ENCODE data around the gene ITM2C.

ITM2C gene

GRCh38 chr2:230925443-230925878 is 60.7 kb downstream of the ITM2C start:
- ATAC-seq (replicated peaks; ENCODE audit: extremely low read depth, poor library complexity, severe bottlenecking) = peak; percentile 11
- no peak for DNase-seq (ENCODE audit: low spot score in 2 of 2)
- peak overlapping the region; percentile 86 for H3K27ac Mint-ChIP-seq (ENCODE audit: low read depth)
- peaks cover 5% of the 10 kb centered on the region for H3K36me3 Mint-ChIP-seq (ENCODE audit: insufficient read depth)
- no peaks in the 10 kb centered on the region for H3K9me3 Mint-ChIP-seq
- peaks cover 29% of the 10 kb centered on the region for H3K27me3 Mint-ChIP-seq
- H3K4me1 Mint-ChIP-seq = peaks cover 42% of the 10 kb centered on the region
- H3K4me3 Mint-ChIP-seq = peak overlapping the region; percentile 87

GRCh38 chr2:230925879-230926765 is 61.4 kb downstream of the ITM2C start:
- H3K9me3 Mint-ChIP-seq = no peaks in the 10 kb centered on the region
- H3K4me3 Mint-ChIP-seq = no peak overlapping the region
- H3K27me3 Mint-ChIP-seq = peaks cover 22% of the 10 kb centered on the region
- ATAC-seq (replicated peaks; ENCODE audit: extremely low read depth, poor library complexity, severe bottlenecking) (no peak), DNase-seq (ENCODE audit: low spot score in 2 of 2) (no peak)
- H3K4me1 Mint-ChIP-seq = peaks cover 46% of the 10 kb centered on the region
- no peak overlapping the region for H3K27ac Mint-ChIP-seq (ENCODE audit: low read depth)
- H3K36me3 Mint-ChIP-seq (ENCODE audit: insufficient read depth) = peaks cover 5% of the 10 kb centered on the region

- Mint-ChIP-seq H3K27me3 (peaks cover 14% of the 10 kb centered on the region), H3K36me3 (ENCODE audit: insufficient read depth) (peaks cover 6% of the 10 kb centered on the region), H3K4me1 (peaks cover 54% of the 10 kb centered on the region), H3K27ac (ENCODE audit: low read depth) (no peak overlapping the region), H3K4me3 (no peak overlapping the region), H3K9me3 (no peaks in the 10 kb centered on the region)
- no peak for DNase-seq (ENCODE audit: low spot score in 2 of 2)
- no peak for ATAC-seq (replicated peaks; ENCODE audit: extremely low read depth, poor library complexity, severe bottlenecking)
Measured at GRCh38 chr2:230927711-230928341, 63.1 kb downstream of the ITM2C start.
